ENCODE results near the gene HEATR5A. TPM values are rescaled to one million over a fixed set of nuclear protein-coding genes. Genes with fewer than 3 reads are reported as not detected.

Gene HEATR5A
- total and polyA plus RNA-seq, 2 of the 13 experiments (the other 11 are each of a cell fraction or from before 2014, with no cell fraction given), result 36.4 to 105 TPM

DNA sequence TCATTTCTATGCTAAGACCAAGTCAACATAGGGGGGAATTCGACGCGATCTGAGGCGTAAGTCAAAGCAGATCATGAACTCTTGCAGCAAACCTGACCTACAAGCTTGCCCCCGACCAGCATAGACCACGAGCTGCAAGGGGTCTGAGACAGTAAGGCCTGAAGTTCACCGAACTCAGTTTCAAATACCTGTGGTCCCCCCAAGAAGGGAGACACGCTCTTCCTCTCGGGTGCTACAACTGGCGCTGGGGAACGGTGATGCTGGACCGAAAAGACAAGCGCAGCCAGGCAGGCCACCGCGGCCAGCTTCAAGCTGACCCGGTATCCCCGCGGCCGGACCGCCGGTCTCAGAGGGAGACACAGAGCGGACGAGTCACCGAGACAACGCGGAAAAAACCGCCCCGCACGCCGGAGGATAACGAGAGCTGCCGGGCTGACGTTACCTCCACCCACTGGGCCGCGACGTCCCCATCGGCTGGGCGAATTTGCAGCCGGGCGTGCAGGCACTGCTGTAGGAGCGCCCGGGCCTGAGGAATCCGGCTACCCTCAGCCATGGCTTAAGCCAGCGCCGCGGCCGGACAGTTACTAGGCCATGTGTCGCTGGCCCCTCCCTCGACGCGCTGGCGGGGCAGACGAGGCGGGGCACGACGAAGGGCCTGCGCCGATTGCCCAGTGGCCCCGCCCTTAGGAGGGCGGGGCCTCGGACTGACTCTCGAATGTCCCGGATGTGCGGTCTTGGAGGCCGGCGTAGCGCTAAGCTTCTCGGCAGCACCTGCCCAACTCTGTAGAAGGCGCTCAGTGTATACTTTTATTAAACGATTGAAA is 36.7 kb upstream of the HEATR5A start, which contains the start of gene DTD2 (continued):
- TF ChIP-seq SKIL (CRISPR knock-in tag; IDR thresholded peaks at IDR 0.05; ENCODE audit: borderline replicate concordance) (peak; percentile 92), PHF21A (CRISPR knock-in tag; IDR thresholded peaks at IDR 0.05) (peak; percentile 98), ZSCAN9 (CRISPR knock-in tag; IDR thresholded peaks at IDR 0.05; ENCODE audit: borderline replicate concordance) (peak; percentile 99), ERF (CRISPR knock-in tag; IDR thresholded peaks at IDR 0.05) (peak; percentile 100), ATAD3A (CRISPR knock-in tag; IDR thresholded peaks at IDR 0.05) (peak; percentile 94), ZNF746 (CRISPR knock-in tag; IDR thresholded peaks at IDR 0.05) (peak; percentile 92; the same call in 1 of the 2 replicates), TERF1 (CRISPR knock-in tag; IDR thresholded peaks at IDR 0.05) (peak; percentile 96), NFYC (CRISPR knock-in tag; IDR thresholded peaks at IDR 0.05) (0 out of 2 replicates have a peak, but pooled peaks have one; percentile 9), ZNF33A (CRISPR knock-in tag; IDR thresholded peaks at IDR 0.05; ENCODE audit: borderline replicate concordance) (peak; percentile 99), TFE3 (CRISPR knock-in tag; IDR thresholded peaks at IDR 0.05) (peak; percentile 92), ZNF136 (CRISPR knock-in tag; IDR thresholded peaks at IDR 0.05; ENCODE audit: low read depth) (peak; percentile 99), SOX5 (CRISPR knock-in tag; IDR thresholded peaks at IDR 0.05; ENCODE audit: borderline replicate concordance) (peak; percentile 86), CENPT (CRISPR knock-in tag; IDR thresholded peaks at IDR 0.05; ENCODE audit: low read depth) (peak; percentile 95; the same call in 1 of the 2 replicates), ZNF224 (CRISPR knock-in tag; IDR thresholded peaks at IDR 0.05) (peak; percentile 100), STAT5B (CRISPR knock-in tag; IDR thresholded peaks at IDR 0.05) (peak; percentile 97), NFRKB (IDR thresholded peaks at IDR 0.05) (no peak), ZEB1 (IDR thresholded peaks at IDR 0.05; ENCODE audit: insufficient replicate concordance, low read depth) (no peak), ZBTB8A (CRISPR knock-in tag; IDR thresholded peaks at IDR 0.05; ENCODE audit: borderline replicate concordance, low read depth) (peak; percentile 99), GZF1 (CRISPR knock-in tag; IDR thresholded peaks at IDR 0.05) (peak; percentile 97), ZNF83 (CRISPR knock-in tag; IDR thresholded peaks at IDR 0.05; ENCODE audit: borderline replicate concordance) (peak; percentile 99)
- TF ChIP-seq, protein P1, sequence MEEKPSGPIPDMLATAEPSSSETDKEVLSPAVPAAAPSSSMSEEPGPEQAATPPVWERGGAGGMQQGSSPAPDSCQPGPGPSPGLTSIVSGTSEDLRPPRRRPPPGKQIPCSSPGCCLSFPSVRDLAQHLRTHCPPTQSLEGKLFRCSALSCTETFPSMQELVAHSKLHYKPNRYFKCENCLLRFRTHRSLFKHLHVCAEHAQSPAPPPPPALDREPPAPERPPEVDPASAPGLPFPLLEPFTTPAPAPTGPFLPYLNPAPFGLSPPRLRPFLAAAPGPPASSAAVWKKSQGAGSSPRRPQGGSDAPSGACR (CRISPR knock-in tag; IDR thresholded peaks at IDR 0.05), result peak; percentile 99; the same call in 1 of the 2 replicates
- TF ChIP-seq, protein P2, sequence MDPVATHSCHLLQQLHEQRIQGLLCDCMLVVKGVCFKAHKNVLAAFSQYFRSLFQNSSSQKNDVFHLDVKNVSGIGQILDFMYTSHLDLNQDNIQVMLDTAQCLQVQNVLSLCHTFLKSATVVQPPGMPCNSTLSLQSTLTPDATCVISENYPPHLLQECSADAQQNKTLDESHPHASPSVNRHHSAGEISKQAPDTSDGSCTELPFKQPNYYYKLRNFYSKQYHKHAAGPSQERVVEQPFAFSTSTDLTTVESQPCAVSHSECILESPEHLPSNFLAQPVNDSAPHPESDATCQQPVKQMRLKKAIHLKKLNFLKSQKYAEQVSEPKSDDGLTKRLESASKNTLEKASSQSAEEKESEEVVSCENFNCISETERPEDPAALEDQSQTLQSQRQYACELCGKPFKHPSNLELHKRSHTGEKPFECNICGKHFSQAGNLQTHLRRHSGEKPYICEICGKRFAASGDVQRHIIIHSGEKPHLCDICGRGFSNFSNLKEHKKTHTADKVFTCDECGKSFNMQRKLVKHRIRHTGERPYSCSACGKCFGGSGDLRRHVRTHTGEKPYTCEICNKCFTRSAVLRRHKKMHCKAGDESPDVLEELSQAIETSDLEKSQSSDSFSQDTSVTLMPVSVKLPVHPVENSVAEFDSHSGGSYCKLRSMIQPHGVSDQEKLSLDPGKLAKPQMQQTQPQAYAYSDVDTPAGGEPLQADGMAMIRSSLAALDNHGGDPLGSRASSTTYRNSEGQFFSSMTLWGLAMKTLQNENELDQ (CRISPR knock-in tag; IDR thresholded peaks at IDR 0.05; ENCODE audit: borderline replicate concordance), result peak; percentile 90
